HCT116 (cell line): ENCODE results near the gene POLD2. TPM values are rescaled to one million over a fixed set of nuclear protein-coding genes. Genes with fewer than 3 reads are reported as not detected.

Source experiments
- ATAC-seq: fragments of 200-7000 bp; cut with Tn5 transposase; 2 replicates; pipeline ENCODE4 v1.9.1; 2020; ENCODE audit warnings: mild to moderate bottlenecking, moderate library complexity
- BruUV-seq: library from RNA; stranded (reverse); fragments of 400-500 nt; replicated peaks from 2 replicates; lab custom pipeline; 2021; lab: Mats Ljungman, UMichigan
- CTCF ChIA-PET: fragments of 300-600 bp; sonication (Branson Sonifier 250); formaldehyde crosslinking; loops from one replicate; lab custom pipeline; 2021; ENCODE audit warnings: antibody characterized with exemption; lab: Charles Lee
- POLR2A ChIA-PET: fragments of 300-600, 350-600 bp; sonication (Branson Sonifier 250); formaldehyde crosslinking; loops from one replicate; lab custom pipeline; 2021; ENCODE audit warnings: antibody characterized with exemption; lab: Charles Lee
- RAD21 ChIA-PET, 2 experiments: fragments of 300-600 bp; sonication (Branson Sonifier 250); formaldehyde crosslinking; loops; one replicate each; lab custom pipeline; 2023; ENCODE audit warnings: low total read pairs in 2 of 2; ENCODE audit not compliant: uncharacterized antibody in 2 of 2, unreplicated experiment in 2 of 2, low non-redundant PET in 1 of 2; lab: Charles Lee
- DNase-seq: peaks from one replicate; pipeline ENCODE4 v3.0.0-alpha.2; 2010; ENCODE audit warnings: low read depth, low spot score
- H2AFZ ChIP-seq: fragments of 200-600 bp; shearing (Covaris generic), sonication (generic); 2 replicates; pipeline ENCODE4 v1.6.1; 2017; ENCODE audit warnings: low read depth, mixed run types, mixed read lengths, antibody characterized with exemption, low read length; ENCODE audit not compliant: poor library complexity, severe bottlenecking
- H3K27ac ChIP-seq: 2 replicates; pipeline ENCODE4 v1.5.1; 2012; ENCODE audit warnings: low read depth, low read length
- H3K27me3 ChIP-seq: fragments of 200-600 bp; sonication (generic); 2 replicates; pipeline ENCODE4 v1.6.1; 2016; ENCODE audit warnings: mixed run types, low read length, mixed read lengths; ENCODE audit not compliant: insufficient read depth
- H3K36me3 ChIP-seq, 2 experiments: fragments of 200-500 bp in 1 of 2; fragments of 200-600 bp in 1 of 2; sonication (Bioruptor generic) in 1 of 2; sonication (generic) in 1 of 2; 2 replicates each; pipeline versions ENCODE4 v1.5.1 to v1.6.1; 2014 to 2016; ENCODE audit warnings: low read length in 2 of 2, inconsistent platforms in 1 of 2, mixed read lengths in 1 of 2, mixed run types in 1 of 2; ENCODE audit not compliant: insufficient read depth in 2 of 2, control insufficient read depth in 1 of 2
- H3K4me1 ChIP-seq, 2 experiments: fragments of 200-600 bp in 1 of 2; sonication (generic) in 1 of 2; 2 replicates each; pipeline versions ENCODE4 v1.5.1 to v1.6.1; 2012 to 2017; ENCODE audit warnings: low read length in 2 of 2, inconsistent platforms in 1 of 2, mild to moderate bottlenecking in 1 of 2, mixed read lengths in 1 of 2, mixed run types in 1 of 2, moderate library complexity in 1 of 2; ENCODE audit not compliant: insufficient read depth in 2 of 2, control insufficient read depth in 1 of 2
- H3K4me2 ChIP-seq: fragments of 200-600 bp; sonication (generic); 2 replicates; pipeline ENCODE4 v1.6.1; 2017; ENCODE audit warnings: mixed run types, low read length, mixed read lengths
- H3K4me3 ChIP-seq, 2 experiments: fragments of 200-600 bp in 1 of 2; sonication (generic) in 1 of 2; replicated peaks in 1 of 2; 2 replicates each; pipeline ENCODE4 v1.5.1; 2011 to 2016; ENCODE audit warnings: low read length in 2 of 2, control low read depth in 1 of 2, low read depth in 1 of 2, mild to moderate bottlenecking in 1 of 2, mixed read lengths in 1 of 2, mixed run types in 1 of 2
- H3K79me2 ChIP-seq: fragments of 200-600 bp; sonication (generic); 2 replicates; pipeline ENCODE4 v1.6.1; 2017; ENCODE audit warnings: mild to moderate bottlenecking, mixed run types, low read length, moderate library complexity, mixed read lengths; ENCODE audit not compliant: insufficient read depth
- H3K9ac ChIP-seq: fragments of 200-600 bp; sonication (generic); 2 replicates; pipeline ENCODE4 v1.6.1; 2016; ENCODE audit warnings: low read length, mixed read lengths
- H3K9me2 ChIP-seq: fragments of 200-600 bp; sonication (generic), shearing (Covaris generic); 2 replicates; pipeline ENCODE4 v1.6.1; 2017; ENCODE audit warnings: mixed run types, mild to moderate bottlenecking, moderate library complexity; ENCODE audit not compliant: insufficient read depth
- H3K9me3 ChIP-seq, 2 experiments: fragments of 200-500 bp in 1 of 2; fragments of 200-600 bp in 1 of 2; sonication (Bioruptor generic) in 1 of 2; sonication (generic) in 1 of 2; 2 replicates each; pipeline ENCODE4 v1.6.1; 2014 to 2017; ENCODE audit warnings: low read length in 2 of 2, mixed read lengths in 2 of 2, inconsistent platforms in 1 of 2, low read depth in 1 of 2, mild to moderate bottlenecking in 1 of 2, mixed run types in 1 of 2, moderate library complexity in 1 of 2; ENCODE audit not compliant: control insufficient read depth in 1 of 2, insufficient read depth in 1 of 2
- H4K20me1 ChIP-seq: fragments of 200-600 bp; sonication (generic), shearing (Covaris generic); 2 replicates; pipeline ENCODE4 v1.6.1; 2017; ENCODE audit warnings: mixed run types, mild to moderate bottlenecking, moderate library complexity; ENCODE audit not compliant: insufficient read depth
- CTCF ChIP-seq, 3 experiments: fragments of 200-600 bp in 1 of 3; sonication (generic) in 1 of 3; IDR thresholded peaks in 2 of 3; conservative IDR thresholded peaks in 1 of 3; 2 replicates each; pipeline ENCODE4 v1.5.1; 2012 to 2017; ENCODE audit warnings: low read depth in 2 of 3, low read length in 2 of 3, antibody characterized with exemption in 1 of 3, borderline replicate concordance in 1 of 3, control low read depth in 1 of 3, mild to moderate bottlenecking in 1 of 3, mixed read lengths in 1 of 3, mixed run types in 1 of 3, moderate library complexity in 1 of 3; ENCODE audit not compliant: insufficient read depth in 1 of 3
- EGR1 ChIP-seq: IDR thresholded peaks from 2 replicates; pipeline ENCODE4 v1.6.1; 2012; ENCODE audit warnings: low read depth
- EZH2 ChIP-seq: fragments of 200-600 bp; sonication (generic); IDR thresholded peaks from 2 replicates; pipeline ENCODE4 v1.6.1; 2017; ENCODE audit warnings: antibody characterized with exemption, mixed run types
- POLR2AphosphoS5 ChIP-seq: IDR thresholded peaks from 2 replicates; pipeline ENCODE4 v1.6.1; 2011; ENCODE audit warnings: mild to moderate bottlenecking, low read depth, low read length, moderate library complexity
- YY1 ChIP-seq: IDR thresholded peaks from 2 replicates; pipeline ENCODE4 v1.6.1; 2011; ENCODE audit warnings: low read length, low read depth, moderate library complexity, mild to moderate bottlenecking; ENCODE audit not compliant: insufficient replicate concordance; ENCODE audit errors: extremely low read depth
- ZFX ChIP-seq: fragments of 450-650 bp; IDR thresholded peaks from 2 replicates; pipeline ENCODE4 v1.6.1; 2017
- ZNF274 ChIP-seq: fragments of 200-500 bp; sonication (Bioruptor generic); IDR thresholded peaks from 2 replicates; pipeline ENCODE4 v1.6.1; 2014; ENCODE audit warnings: mild to moderate bottlenecking, low read depth, low read length, inconsistent platforms
- intact Hi-C: fragments of 100-400 bp; cut with micrococcal nuclease; formaldehyde crosslinking; loops from 2 replicates; pipeline ENCODE4 v1.10.0; 2022
- total RNA-seq: library from RNA; stranded (reverse); gene quantifications from one replicate; pipeline ENCODE4 v1.2.1, GENCODE V29; 2021; ENCODE audit not compliant: unreplicated experiment

POLD2 gene
- total RNA-seq, 1 experiment from 2014 or later: 237 TPM

GRCh38 chr7:44084701-44085100 lies 38.6 kb downstream of the POLD2 start:
- Histone ChIP-seq H3K9me2 (no peaks in the 10 kb centered on the region), H2AFZ (no peak overlapping the region), H3K27me3 (no peaks in the 10 kb centered on the region), H3K36me3 (peaks cover 3 to 10% of the 10 kb centered on the region in 2 experiments; a peak in 2 of 4 replicates), H3K27ac (no peak overlapping the region), H4K20me1 (no peaks in the 10 kb centered on the region), H3K9me3 (no peaks in the 10 kb centered on the region), H3K4me3 (no peak overlapping the region), H3K9ac (no peak overlapping the region), H3K4me1 (peaks cover 12 to 40% of the 10 kb centered on the region in 2 experiments), H3K4me2 (no peak overlapping the region), H3K79me2 (peaks cover 14% of the 10 kb centered on the region)
- RAD21 ChIA-PET: no interaction called here
- ATAC-seq (no peak), DNase-seq (no peak)
- TF ChIP-seq EZH2 (no peak), CTCF (IDR thresholded peaks at IDR 0.05 in 2 of 3, conservative IDR thresholded peaks at IDR 0.05 in 1 of 3; ENCODE audit: borderline replicate concordance in 1 of 3, insufficient read depth in 1 of 3, low read depth in 2 of 3, low read length in 2 of 3) (no peak), EGR1 (no peak), YY1 (no peak), POLR2AphosphoS5 (no peak), ZNF274 (no peak), ZFX (no peak)
- BruUV-seq: no TSS peak
- POLR2A ChIA-PET: interaction anchor here (1.1 kb wide), 1 partner anchor 13 kb away, joined by 3 read pairs; no protein-coding TSS in a partner anchor
- intact Hi-C loops: loop anchor here (5.0 kb wide), 2 partner anchors 38 to 223 kb away; partner anchors contain the start of gene POLD2
- CTCF ChIA-PET: interaction anchor here (1.3 kb wide), 1 partner anchor 12 kb away, joined by 3 read pairs; no protein-coding TSS in a partner anchor
